IPS-11a (cell line): ENCODE data around the gene LMX1A.

Experiments used
- H3K4me3 ChIP-seq: one replicate; pipeline ENCODE4 v1.5.1; 2013; ENCODE audit warnings: low read depth, low read length, control low read depth

Gene LMX1A

GRCh38 chr1:165325460-165326203, 30.9 kb downstream of the LMX1A start:
- no peak overlapping the region for H3K4me3 ChIP-seq

- H3K4me3 ChIP-seq, result no peak overlapping the region
These were observed 32.5 kb downstream of the LMX1A start for GRCh38 chr1:165324050-165324449.

GRCh38 chr1:165317612-165318011, 38.9 kb downstream of the LMX1A start:
- no peak overlapping the region for H3K4me3 ChIP-seq

- H3K4me3 ChIP-seq, result no peak overlapping the region
These were observed 40.3 kb downstream of the LMX1A start for GRCh38 chr1:165316153-165316772.

GRCh38 chr1:165315481-165315880, 41.0 kb downstream of the LMX1A start:
- no peak overlapping the region for H3K4me3 ChIP-seq

- H3K4me3 ChIP-seq, result no peak overlapping the region
These were observed 42.6 kb downstream of the LMX1A start for GRCh38 chr1:165313903-165314302.

- no peak overlapping the region for H3K4me3 ChIP-seq
These were observed 43.9 kb downstream of the LMX1A start for GRCh38 chr1:165312591-165312990.

GRCh38 chr1:165306543-165307434, 49.7 kb downstream of the LMX1A start:
- no peak overlapping the region for H3K4me3 ChIP-seq

- H3K4me3 ChIP-seq, result no peak overlapping the region
These were observed 53.1 kb downstream of the LMX1A start for GRCh38 chr1:165303386-165303785.

GRCh38 chr1:165300400-165300903, 56.1 kb downstream of the LMX1A start:
- H3K4me3 ChIP-seq, result no peak overlapping the region

GRCh38 chr1:165298203-165298820, 58.2 kb downstream of the LMX1A start:
- H3K4me3 ChIP-seq, result no peak overlapping the region

- no peak overlapping the region for H3K4me3 ChIP-seq
These were observed 60.3 kb downstream of the LMX1A start for GRCh38 chr1:165296205-165296604.

- H3K4me3 ChIP-seq, result no peak overlapping the region
These were observed 66.4 kb downstream of the LMX1A start for GRCh38 chr1:165290148-165290547.

GRCh38 chr1:165289556-165289955, 67.0 kb downstream of the LMX1A start:
- no peak overlapping the region for H3K4me3 ChIP-seq

- H3K4me3 ChIP-seq, result no peak overlapping the region
These were observed 68.0 kb downstream of the LMX1A start for GRCh38 chr1:165288350-165289120.

- no peak overlapping the region for H3K4me3 ChIP-seq
These were observed 68.7 kb downstream of the LMX1A start for GRCh38 chr1:165287781-165288180.

- H3K4me3 ChIP-seq, result no peak overlapping the region
These were observed 69.2 kb downstream of the LMX1A start for GRCh38 chr1:165287329-165287728.

GRCh38 chr1:165284454-165284853, 72.1 kb downstream of the LMX1A start:
- H3K4me3 ChIP-seq, result no peak overlapping the region

GRCh38 chr1:165281207-165281901, 75.2 kb downstream of the LMX1A start:
- H3K4me3 ChIP-seq, result no peak overlapping the region

- no peak overlapping the region for H3K4me3 ChIP-seq
These were observed 76.6 kb downstream of the LMX1A start for GRCh38 chr1:165279882-165280281.
